D721Med (cell line): ENCODE results near the gene NPIPA2.
"Not testable (repeated sequence)": the region's sequence is repeated elsewhere in the genome, so short reads cannot be mapped to it uniquely, and the experiment has no call there.

Source experiments
- DNase-seq: peaks from one replicate; pipeline ENCODE4 v3.0.0; 2011; ENCODE audit warnings: low spot score; ENCODE audit not compliant: insufficient read length
- FAIRE-seq: peaks from 2 replicates; lab custom pipeline; 2011; peaks lifted over from hg19 to GRCh38; lab: Jason Lieb, UNC

NPIPA2 gene

DNA sequence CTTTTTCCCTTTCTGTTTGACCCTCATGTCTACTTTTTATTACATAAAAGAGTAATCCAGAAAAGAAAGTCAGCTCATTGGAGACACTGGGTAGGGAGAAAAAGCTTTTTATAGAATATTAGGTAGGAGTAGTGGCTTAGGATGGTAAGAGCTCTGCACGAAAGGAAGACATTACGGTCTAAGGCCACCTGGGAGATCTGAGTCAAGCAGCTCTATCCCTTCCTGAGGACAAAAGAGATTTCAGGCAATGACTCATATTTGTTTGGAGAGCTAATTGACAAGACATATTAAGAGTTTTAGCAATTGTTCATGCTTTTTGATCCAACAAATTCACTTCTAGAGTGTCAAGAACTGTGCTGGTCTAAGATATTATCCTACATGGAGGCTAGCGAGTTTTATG, 71.6 kb downstream of the NPIPA2 start:
- DNase-seq, FAIRE-seq: not testable (repeated sequence)
